GM18519 (cell line): ENCODE results near the gene CA7.
"Not testable (repeated sequence)": the region's sequence is repeated elsewhere in the genome, so short reads cannot be mapped to it uniquely, and the experiment has no call there.

Source experiments
- ATAC-seq: cut with Tn5 transposase; IDR thresholded peaks from one replicate; pipeline ENCODE4 v1.9.1; 2021; ENCODE audit warnings: mild to moderate bottlenecking, moderate library complexity; ENCODE audit not compliant: unreplicated experiment, low FRiP score

Gene CA7

GRCh38 chr16:66845791-66846221, 1.6 kb downstream of the CA7 start:
- ATAC-seq: no peak

GRCh38 chr16:66846266-66846665, 2.1 kb downstream of the CA7 start:
- no peak for ATAC-seq

DNA sequence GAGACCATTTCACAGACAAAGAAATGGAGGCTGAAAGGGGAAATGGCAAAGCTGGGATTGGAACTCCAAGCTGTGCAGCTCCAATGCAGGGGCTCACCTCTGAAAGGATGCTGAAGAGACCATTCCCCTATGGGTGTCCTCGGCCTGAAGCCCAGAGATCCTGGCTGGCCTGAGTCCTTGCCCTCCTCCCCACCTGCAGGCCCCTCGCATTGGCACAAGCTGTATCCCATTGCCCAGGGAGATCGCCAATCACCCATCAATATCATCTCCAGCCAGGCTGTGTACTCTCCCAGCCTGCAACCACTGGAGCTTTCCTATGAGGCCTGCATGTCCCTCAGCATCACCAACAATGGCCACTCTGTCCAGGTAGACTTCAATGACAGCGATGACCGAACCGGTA, 2.6 kb downstream of the CA7 start:
- ATAC-seq: no peak

DNA sequence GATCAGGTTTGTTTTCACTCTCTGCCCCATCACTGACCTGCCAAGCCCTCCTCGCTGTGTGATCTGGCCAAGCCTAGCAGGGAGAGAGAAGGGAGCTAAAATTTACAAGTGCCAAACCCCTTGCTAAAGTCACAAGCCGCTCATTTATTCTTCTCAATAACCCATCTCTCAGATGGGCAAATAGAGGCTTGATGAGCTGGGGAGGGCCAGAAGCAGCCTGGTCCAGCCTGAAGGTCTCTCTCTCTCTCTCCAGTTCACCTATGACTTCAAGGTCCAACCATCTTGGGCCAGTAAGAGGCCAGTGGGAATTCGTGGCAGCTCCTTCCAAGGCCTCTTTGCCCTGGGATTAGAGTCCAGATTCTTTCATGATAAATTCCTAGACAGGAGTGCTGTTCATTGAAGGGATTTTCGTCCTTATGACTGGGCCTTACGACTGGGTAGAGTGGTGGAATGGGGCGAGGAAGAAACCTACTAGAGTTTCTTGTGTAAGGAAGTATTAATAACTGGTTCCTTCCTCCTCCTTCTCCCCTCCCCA, 3.4 kb downstream of the CA7 start:
- ATAC-seq: no peak

DNA sequence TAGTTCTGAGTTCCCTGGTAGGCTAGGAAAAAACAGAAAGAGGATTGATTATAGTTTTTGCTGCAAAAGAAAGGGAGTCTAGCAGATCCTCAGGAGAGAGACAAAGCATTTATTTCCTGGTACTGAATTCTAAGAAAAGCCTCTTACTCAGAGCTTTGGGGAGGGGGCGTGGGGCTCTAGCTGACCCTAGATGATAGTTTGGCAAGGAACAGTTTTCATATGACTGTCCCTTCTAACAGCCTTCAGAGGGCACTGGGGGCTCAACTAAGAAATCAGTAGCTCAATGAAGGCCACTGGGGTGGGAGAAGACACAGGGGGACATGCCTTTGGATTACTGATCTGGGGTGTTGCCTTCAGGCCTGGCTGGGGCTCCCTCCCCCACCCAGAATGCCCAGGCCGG, 4.0 kb downstream of the CA7 start:
- no peak for ATAC-seq

GRCh38 chr16:66849021-66849420, 4.8 kb downstream of the CA7 start:
- ATAC-seq: no peak

GRCh38 chr16:66849549-66849948, 5.3 kb downstream of the CA7 start:
- ATAC-seq: no peak

DNA sequence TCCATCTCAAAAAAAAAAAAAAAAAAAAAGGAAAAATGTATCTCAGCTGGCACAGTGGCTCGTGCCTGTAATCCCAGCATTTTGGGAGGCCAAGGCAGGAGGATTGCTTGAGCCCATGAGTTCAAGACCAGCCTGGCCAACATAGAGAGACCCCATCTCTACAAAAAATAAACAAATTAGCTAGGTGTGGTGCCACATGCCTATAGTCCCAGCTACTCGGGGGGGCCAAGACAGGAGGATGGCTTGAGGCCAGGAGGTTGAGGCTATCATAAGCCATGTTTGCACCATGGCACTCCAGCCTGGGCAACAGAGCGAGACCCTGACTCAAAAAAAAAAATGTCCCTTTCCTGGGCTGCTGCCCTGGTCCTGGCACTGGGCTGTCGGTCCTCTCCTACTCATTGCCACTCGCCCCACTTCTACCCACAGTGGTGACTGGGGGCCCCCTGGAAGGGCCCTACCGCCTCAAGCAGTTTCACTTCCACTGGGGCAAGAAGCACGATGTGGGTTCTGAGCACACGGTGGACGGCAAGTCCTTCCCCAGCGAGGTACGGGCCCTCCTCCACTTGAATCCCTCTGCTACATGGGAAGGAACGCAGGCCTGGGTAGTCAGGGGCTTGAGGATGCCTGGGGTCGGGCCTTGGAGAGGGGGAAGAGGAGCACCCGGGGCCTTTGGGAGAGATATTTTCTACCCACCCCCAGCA, 6.1 kb downstream of the CA7 start:
- ATAC-seq: no peak

DNA sequence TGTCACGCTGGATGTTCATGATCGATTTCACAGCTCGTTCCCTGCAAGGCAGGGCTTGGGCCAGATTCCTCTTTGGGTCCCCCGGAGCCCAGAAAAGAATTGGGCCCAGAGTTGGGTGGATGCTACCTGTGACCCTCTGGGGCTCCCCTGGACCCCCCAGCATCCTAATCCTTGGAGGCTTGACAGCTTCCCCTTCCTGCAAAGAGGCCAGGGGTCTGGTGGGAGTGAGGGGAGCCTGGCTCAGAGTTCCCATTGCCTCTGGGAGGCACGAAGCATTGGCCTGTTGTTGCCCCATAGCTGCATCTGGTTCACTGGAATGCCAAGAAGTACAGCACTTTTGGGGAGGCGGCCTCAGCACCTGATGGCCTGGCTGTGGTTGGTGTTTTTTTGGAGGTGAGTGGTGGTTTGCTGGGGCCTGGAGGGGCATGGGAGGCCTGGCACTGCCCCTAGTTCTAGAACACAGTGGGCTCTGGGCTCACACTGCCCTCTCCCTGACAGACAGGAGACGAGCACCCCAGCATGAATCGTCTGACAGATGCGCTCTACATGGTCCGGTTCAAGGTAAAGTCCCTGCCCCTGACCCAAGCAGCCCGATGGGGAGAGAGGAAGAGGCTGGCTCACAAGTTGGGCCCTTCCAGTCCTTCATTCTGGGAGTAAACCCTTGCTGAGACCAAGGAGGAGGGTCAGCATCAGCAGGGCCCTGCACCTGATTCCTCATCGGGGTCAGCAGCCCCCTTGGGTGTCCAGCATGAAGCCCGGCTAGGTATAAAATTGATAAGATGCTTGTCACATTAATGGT, 7.2 kb downstream of the CA7 start:
- no peak for ATAC-seq

- ATAC-seq: no peak
Measured at GRCh38 chr16:66853261-66854139, 9.3 kb downstream of the CA7 start.

DNA sequence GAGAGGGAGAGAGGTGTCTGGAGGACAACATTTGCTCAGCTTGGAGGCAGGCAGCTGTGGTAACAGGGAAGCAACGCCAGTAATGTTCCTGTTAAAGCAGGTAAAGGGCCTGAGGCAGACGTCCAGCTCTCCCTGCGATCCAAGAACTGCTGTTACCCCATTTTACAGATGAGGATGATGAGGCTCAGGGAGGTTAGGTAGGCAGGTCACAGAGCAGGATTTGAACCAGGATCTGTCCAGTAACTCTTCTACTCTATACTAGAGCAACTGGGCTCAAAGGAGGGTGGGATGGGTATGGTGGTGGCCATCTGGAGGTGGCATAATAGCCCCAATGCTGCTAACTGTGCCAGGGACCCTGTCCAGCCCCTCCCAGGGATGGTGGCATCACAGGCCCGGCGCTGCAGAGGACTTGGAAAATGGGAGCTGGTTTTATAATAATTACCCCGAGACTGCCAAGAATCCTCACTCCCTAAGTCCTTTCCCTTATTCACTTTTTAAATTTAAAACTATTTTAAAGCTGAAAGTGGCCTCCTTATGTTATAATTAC, 12.0 kb downstream of the CA7 start:
- ATAC-seq: no peak

DNA sequence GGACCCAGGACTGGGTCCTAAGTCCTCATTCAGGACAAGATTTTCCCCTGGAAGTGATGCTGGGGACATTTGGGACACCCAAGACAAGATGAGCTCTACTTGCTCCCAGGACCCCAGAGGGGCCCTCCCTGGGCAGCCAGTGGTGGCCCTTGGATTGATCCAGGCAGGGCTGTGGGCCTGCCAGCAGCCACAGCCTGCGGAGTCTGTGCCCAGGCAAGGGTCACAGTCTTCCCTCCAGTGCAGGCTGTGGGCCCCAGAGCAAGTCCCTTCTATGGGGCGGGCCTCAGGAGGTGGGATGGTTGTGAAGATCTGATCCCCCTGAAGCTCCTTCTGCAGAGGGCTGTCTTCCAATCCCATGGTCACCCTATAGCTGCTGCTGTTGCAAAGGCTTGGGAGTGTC, 12.6 kb downstream of the CA7 start:
- no peak for ATAC-seq

GRCh38 chr16:66857437-66857836, 13.2 kb downstream of the CA7 start:
- ATAC-seq: no peak

- ATAC-seq: no peak
Measured at GRCh38 chr16:66858740-66859396, 14.7 kb downstream of the CA7 start.

DNA sequence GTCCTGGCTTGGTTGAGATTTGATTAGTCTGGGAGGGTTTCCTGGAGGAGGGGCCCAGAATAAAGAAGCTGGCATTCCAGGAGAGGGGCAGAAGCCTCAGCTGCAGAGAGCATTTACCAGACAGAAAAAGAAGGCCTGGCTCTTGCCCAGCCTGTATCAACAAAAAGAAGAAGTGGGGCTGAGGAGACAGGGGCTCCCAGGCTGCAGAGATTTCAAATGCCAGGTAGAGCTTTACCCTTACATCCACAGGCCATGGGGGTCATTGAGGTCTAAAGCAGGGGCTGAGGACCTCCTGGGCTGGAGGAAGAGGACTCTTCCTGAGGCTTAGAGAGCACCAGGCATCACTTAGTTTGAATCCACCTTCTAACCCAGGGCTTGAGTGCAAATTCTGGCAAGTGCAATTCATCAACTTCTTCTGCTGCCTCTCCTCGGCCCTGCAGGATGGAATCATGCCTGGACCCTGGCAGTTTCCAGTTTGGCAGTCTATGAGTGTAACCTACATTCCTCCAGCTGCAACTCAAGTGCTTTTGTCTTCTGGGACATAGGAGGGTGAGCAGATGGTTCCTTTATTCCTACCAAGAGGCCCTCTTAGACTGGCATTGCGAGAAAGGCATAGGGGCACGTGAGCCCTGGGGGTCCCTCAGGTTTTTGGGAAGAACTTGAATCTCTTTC, 15.3 kb downstream of the CA7 start:
- no peak for ATAC-seq

DNA sequence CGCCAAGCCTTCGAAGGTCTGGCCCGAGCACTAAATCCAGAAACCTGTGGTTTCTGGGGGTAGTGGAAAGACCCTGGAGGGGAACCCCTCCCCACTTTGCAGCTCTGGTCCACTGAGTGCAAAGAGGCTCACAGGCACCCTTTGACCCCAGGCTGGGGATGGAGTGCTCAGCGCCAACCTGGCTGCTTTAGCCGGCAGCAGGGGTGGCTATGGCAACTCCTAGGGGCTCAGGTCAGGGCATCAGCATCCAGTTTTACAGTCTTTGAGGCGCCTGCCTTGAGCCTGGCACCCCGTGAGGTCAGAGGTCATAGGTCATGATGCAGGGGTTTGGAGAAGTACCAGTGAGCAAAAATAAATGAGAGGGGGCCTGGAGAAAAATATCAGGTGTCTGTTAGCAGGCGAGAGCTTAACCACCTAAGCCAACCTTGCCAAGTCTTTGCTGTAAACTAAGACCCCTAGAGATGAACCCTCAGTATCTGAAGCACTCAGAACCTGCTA, 17.9 kb downstream of the CA7 start:
- ATAC-seq: no peak

GRCh38 chr16:66863707-66864106, 19.5 kb downstream of the CA7 start:
- no peak for ATAC-seq

- ATAC-seq: no peak
Measured at GRCh38 chr16:66869424-66869823, 25.2 kb downstream of the CA7 start.

GRCh38 chr16:66871363-66871762, 27.1 kb downstream of the CA7 start:
- not testable (repeated sequence) for ATAC-seq
